HTERT RPE-1 (cell line): ENCODE measurements around the gene EFHD2.
"Not testable (repeated sequence)": the region's sequence is repeated elsewhere in the genome, so short reads cannot be mapped to it uniquely, and the experiment has no call there.

Experiments used
- in situ Hi-C: fragments of 300-500 bp; cut with MboI; formaldehyde crosslinking; loops from 4 replicates; pipeline ENCODE4 v1.14.3; 2020; ENCODE audit warnings: low sequenced_read_pairs

EFHD2 gene

DNA sequence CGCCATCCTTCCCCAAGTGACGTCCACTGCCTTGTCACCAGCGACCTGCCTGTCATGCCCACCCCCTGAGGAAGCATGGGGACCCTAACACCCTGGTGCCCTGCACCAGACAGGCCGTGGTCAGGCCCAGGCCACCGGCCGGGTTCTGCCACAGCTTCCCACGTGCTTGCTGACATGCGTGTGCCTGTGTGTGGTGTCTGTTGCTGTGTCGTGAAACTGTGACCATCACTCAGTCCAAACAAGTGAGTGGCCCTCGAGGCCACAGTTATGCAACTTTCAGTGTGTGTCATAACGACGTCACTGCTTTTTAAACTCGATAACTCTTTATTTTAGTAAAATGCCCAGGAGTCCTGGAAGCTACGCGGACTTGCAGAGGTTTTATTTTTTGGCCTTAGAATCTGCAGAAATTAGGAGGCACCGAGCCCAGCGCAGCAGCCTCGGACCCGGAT lies 20.0 kb downstream of the EFHD2 start:
- in situ Hi-C loops, result no loop called here

- in situ Hi-C loops, result no loop called here
Measured at GRCh38 chr1:15430787-15431570, 21.3 kb downstream of the EFHD2 start.

DNA sequence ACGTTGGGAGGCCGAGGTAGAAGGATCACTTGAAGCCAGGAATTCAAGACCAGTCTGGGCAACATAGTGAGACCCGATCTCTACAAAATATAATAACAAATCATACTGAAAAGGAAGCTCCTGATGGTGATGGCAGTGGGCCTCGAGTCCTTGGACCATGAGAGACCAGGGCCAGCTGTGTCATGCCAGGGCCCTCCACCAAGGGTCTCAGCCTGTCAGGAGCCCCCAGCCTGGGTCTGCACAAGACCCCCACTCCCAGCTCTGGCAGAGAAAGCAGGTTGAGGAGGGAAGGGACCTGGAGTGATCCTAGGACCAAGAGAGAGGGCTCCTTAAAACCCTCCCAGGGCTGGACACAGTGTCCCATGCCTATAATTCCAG lies 21.9 kb downstream of the EFHD2 start:
- in situ Hi-C loops, result no loop called here

GRCh38 chr1:15432324-15432723 lies 22.6 kb downstream of the EFHD2 start:
- in situ Hi-C loops, result no loop called here

GRCh38 chr1:15433471-15433870 lies 23.8 kb downstream of the EFHD2 start:
- in situ Hi-C loops, result no loop called here

GRCh38 chr1:15434739-15435138 lies 25.1 kb downstream of the EFHD2 start:
- in situ Hi-C loops, result not testable (repeated sequence)

DNA sequence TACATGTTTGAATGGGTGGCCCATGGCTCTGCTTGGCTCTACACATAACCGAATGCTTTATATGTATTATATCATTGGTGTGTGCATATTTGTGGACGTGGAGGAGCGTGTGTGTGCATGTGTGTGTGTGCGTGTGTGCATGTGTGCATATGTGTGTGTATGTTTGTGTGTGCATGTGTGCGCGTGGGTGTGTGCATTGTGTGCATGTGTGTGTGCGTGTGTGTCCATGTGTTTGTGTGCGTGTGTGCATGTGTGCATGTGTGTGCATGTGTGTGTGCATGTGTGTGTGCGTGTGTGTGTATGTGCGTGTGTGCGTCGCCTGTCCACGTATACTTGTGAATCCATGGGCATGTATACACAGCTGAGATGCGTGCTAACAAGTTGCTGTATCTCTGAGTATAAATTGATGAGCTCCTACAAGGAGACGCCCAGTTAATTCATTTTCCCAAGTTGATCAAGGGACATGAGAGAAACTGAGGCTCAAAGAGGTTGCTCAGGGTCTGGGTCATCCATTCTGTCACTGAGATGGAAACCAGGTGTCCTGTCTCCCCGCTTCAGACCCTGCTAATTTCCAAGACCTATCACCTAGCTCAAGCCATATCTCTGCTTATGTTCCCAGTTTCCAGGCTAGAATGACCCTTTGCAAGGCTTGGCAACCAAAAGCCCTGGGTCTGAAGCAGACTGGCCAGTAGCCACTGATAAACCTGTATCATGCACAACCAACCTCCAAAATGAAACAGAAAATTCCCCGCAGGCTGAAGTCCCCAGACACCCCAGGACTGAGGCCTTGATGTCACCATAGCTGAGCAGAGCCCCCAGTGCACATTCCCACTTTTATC lies 25.8 kb downstream of the EFHD2 start:
- in situ Hi-C loops, result no loop called here

- in situ Hi-C loops, result no loop called here
Measured at GRCh38 chr1:15436881-15437442, 27.3 kb downstream of the EFHD2 start.

DNA sequence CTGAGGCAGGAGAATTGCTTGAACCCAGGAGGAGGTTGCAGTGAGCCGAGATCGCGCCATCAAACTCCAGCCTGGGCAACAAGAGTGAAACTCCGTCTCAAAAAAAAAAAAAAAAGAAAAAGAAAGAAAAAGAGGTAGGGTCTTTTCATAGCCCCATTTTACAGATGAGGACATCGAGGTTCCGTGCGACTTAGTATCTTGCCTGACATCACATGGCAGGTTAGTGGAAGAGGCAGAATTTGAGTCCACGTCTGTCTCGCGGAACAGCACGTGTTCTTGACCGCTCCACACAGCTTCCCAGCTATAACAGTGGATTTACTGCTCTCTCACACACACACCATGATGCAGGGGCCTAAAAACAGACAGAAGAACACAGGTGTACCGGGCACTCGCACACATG lies 29.6 kb downstream of the EFHD2 start:
- in situ Hi-C loops, result no loop called here

GRCh38 chr1:15440357-15440756 lies 30.7 kb downstream of the EFHD2 start:
- in situ Hi-C loops, result no loop called here

DNA sequence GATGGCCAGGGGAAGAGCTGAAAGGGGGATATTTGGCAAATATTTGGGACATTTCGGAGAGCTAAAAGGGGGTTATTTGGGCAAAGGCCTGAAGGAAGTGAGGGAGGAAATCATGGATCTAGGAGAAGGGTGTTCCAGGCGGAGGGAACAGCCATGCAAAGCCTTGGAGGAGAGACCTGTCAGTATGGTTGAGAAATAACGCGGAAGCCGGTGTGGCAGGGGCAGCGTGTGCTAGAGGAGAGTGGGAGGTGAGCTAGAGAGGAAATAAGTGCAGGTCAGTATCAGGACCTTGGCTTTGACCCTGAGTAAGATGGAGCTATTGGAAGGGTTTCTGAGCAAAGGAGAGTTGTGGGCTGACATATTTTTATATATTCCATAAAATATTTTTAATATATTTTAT lies 31.6 kb downstream of the EFHD2 start:
- in situ Hi-C loops, result no loop called here

DNA sequence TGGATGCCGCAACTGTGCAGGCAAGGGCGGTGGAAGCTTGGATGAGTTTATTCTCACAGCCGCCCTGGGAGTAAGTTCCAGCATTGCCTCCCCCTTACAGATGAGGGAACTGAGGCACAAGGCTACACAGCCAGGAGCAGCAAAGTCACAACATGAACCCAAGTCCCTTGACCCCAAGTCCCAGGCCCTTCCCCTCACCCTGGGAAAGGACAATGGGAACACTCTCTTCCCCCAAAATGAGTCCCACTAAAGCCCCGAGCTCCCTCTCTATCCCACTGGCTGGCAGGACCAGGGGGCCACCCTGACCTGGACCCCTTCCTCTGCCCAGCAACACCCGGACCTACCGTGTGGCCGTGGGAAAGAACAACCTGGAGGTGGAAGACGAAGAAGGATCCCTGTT lies 32.4 kb downstream of the EFHD2 start:
- in situ Hi-C loops, result no loop called here

DNA sequence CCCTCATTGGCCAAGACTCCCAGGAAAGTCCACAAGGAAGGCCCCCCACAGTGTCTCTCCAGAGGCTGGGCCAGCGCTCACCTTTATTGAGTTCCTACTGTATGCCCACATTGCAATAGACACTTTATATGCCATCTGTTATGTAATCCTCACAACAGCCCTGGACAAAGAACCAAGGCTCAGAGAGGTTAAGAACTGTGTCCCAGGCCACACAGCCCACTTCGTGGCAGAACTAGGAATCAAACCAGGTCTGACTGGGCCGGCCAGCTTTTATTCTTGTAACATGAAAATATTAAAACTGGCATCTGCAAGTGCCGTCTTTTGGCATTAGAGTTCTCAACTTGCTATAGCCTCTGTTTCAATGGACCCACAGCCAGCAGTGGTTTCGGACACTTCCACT lies 33.1 kb downstream of the EFHD2 start:
- in situ Hi-C loops, result no loop called here

- in situ Hi-C loops, result no loop called here
Measured at GRCh38 chr1:15443281-15443680, 33.6 kb downstream of the EFHD2 start.

- in situ Hi-C loops, result no loop called here
Measured at GRCh38 chr1:15444468-15445389, 35.0 kb downstream of the EFHD2 start.

DNA sequence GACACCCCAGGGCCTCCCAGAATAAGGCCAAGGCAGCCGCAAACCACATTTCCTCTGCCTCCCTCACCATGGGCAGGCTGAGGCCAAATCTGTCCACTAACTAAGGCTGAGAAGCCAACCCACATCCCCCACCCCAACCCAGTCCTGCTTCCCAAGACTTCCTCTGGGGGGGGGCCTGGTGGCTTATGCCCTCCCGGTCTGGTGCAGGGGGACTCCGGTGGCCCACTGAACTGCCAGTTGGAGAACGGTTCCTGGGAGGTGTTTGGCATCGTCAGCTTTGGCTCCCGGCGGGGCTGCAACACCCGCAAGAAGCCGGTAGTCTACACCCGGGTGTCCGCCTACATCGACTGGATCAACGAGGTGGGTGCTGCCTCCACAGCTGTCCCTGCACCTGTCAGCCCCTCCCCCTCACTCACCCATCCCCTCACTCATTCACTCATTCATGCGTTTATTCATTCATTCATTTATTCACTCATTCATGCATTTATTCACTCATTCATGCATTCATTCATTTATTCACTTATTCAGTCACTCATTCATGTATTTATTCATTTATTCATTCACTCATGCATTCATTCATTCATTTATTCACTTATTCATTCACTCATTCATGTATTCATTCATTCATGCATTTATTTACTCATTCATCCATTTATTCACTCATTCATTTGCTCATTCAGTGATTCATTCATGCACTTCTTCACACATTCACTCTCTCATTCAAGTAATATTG lies 35.9 kb downstream of the EFHD2 start:
- in situ Hi-C loops, result no loop called here

- in situ Hi-C loops, result no loop called here
Measured at GRCh38 chr1:15446212-15446611, 36.5 kb downstream of the EFHD2 start.

GRCh38 chr1:15448877-15449462 lies 39.3 kb downstream of the EFHD2 start:
- in situ Hi-C loops, result no loop called here

DNA sequence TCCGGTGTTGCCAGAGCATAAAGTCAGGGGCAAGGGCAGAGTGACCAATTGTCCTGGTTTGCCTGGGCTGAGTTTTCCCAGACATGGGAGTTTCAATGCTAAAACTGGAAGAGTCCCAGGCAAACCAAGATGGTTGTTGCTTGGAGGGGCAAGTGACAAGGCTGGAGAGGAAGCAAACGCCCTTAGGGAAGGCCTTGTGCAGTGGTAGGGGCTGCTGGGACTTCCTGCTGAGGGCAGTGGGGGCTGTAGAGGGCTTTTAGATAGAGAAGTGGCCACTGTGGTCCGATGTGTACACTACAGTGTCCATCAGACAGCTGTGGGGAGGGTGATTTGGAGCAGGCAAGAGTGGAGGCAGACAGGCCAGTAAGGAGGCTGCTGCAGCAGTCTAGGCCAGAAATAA lies 39.9 kb downstream of the EFHD2 start:
- in situ Hi-C loops, result no loop called here
